ENCODE measurements around the gene KCNAB3.

The KCNAB3 gene

GRCh38 chr17:7880076-7880868 is 49.4 kb downstream of the KCNAB3 start:
- DNase-seq (ENCODE audit: low read depth in 2 of 2), result no peak

GRCh38 chr17:7878234-7878633 is 51.4 kb downstream of the KCNAB3 start:
- no peak for DNase-seq (ENCODE audit: low read depth in 2 of 2)

GRCh38 chr17:7875804-7876370 is 53.8 kb downstream of the KCNAB3 start:
- no peak for DNase-seq (ENCODE audit: low read depth in 2 of 2)

GRCh38 chr17:7873051-7873450 is 56.6 kb downstream of the KCNAB3 start:
- DNase-seq (ENCODE audit: low read depth in 2 of 2), result no peak

Data from stimulated activated CD8-positive, alpha-beta memory T cell treated with anti-CD3 and anti-CD28 coated beads, Interleukin-15, amount 100 ng/mL, for 48 hours (primary cell).